Activated naive CD4-positive, alpha-beta T cell treated with anti-CD3 and anti-CD28 coated beads, Interleukin-2, amount 50 U/mL, for 24 hours (primary cell): ENCODE measurements around the gene GPR156.
"Not testable (repeated sequence)": the region's sequence is repeated elsewhere in the genome, so short reads cannot be mapped to it uniquely, and the experiment has no call there.

Experiments
- H3K27ac Mint-ChIP-seq: one replicate; pipeline ENCODE4 v1.8.0; 2021; ENCODE audit warnings: mild to moderate bottlenecking, mixed read lengths
- H3K27me3 Mint-ChIP-seq: one replicate; pipeline ENCODE4 v1.8.0; 2021; ENCODE audit warnings: mixed read lengths
- H3K36me3 Mint-ChIP-seq: one replicate; pipeline ENCODE4 v1.8.0; 2021; ENCODE audit warnings: mixed read lengths
- H3K4me1 Mint-ChIP-seq: one replicate; pipeline ENCODE4 v1.8.0; 2021; ENCODE audit warnings: mixed read lengths
- H3K4me3 Mint-ChIP-seq: one replicate; pipeline ENCODE4 v1.8.0; 2021; ENCODE audit warnings: mild to moderate bottlenecking, mixed read lengths
- H3K9me3 Mint-ChIP-seq: one replicate; pipeline ENCODE4 v1.8.0; 2021; ENCODE audit warnings: mixed read lengths

The GPR156 gene

DNA sequence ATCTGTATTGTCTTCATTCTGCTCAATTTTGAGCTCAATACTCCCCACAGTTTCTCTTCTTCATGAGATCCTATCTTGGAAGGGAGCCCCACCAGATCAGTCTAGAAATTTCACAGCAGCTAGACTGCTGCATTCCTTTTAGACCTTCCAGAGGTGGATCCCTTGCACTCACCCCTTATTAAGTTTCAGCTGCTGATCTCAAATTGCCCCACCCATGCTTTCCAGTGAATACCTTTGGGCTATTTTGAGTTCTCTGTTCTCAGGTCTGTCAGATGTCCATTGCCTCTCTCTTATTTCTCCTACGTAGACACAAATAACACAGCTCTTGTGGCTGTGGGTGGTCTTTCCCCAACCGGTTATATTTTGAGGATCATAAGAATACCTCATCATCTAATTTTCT lies 60.8 kb downstream of the GPR156 start:
- H3K4me3 Mint-ChIP-seq: no peak overlapping the region
- no peaks in the 10 kb centered on the region for H3K27me3 Mint-ChIP-seq
- no peaks in the 10 kb centered on the region for H3K9me3 Mint-ChIP-seq
- no peaks in the 10 kb centered on the region for H3K36me3 Mint-ChIP-seq
- no peaks in the 10 kb centered on the region for H3K4me1 Mint-ChIP-seq
- H3K27ac Mint-ChIP-seq: no peak overlapping the region

DNA sequence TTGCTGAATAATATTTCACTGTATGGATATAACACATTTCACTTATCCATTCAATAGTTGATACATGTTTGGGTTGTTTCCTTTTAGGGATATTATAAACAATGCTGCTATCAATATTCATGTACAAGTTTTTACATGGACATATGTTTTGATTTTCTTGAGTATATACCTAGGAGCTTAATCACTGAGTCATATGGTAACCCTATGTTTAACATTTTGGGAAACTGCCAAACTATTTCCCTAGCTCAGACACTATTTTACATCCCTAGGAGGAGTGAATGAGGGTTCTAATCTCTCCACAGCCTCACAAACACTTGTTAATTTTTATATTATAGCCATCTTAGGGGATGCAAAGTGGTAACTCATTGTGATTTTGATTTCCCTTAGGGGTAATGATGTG lies 66.0 kb downstream of the GPR156 start:
- Mint-ChIP-seq H3K27ac (no peak overlapping the region), H3K4me1 (no peaks in the 10 kb centered on the region), H3K36me3 (no peaks in the 10 kb centered on the region), H3K27me3 (no peaks in the 10 kb centered on the region), H3K9me3 (no peaks in the 10 kb centered on the region), H3K4me3 (no peak overlapping the region)

DNA sequence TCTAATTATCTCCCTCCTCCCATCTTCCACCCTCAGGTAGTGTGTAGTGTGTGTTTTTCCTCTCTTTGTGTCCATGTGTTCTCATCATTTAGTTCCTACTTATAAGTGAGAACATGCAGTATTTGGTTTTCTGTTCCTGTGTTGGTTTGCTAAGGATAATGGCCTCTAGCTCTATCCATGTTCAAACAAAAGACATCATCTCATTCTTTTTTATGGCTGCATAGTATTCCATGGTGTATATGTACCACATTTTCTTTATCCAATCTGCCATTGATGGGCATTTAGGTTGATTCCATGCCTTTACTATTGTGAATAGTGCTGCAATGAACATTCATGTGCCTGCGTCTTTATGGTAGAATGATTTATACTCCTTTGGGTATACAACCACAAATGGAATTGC lies 68.4 kb downstream of the GPR156 start:
- H3K4me3 Mint-ChIP-seq, H3K36me3 Mint-ChIP-seq, H3K4me1 Mint-ChIP-seq, H3K9me3 Mint-ChIP-seq, H3K27ac Mint-ChIP-seq, H3K27me3 Mint-ChIP-seq: not testable (repeated sequence)

DNA sequence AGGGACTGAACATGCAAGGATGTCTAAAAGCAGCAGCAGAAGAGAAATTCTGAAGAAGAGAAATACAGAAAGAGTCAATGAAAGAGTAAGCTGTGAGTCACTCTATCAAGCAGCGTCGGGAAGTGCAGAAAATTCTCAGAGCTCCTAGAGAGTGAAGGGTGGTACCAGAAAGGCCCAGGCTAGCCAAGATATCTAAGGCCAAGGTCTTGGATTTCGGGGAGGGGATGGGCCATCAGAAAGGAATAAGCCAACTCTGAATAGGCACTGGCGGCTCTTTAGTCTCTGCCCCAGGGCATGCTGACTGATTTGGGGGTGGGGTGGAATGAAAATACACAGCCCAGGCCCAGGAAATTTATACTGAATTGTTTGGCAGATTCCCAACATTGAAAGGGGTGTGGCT lies 70.8 kb downstream of the GPR156 start:
- Mint-ChIP-seq H3K27ac (no peak overlapping the region), H3K4me1 (no peaks in the 10 kb centered on the region), H3K36me3 (no peaks in the 10 kb centered on the region), H3K4me3 (no peak overlapping the region), H3K9me3 (no peaks in the 10 kb centered on the region), H3K27me3 (peaks cover 11% of the 10 kb centered on the region)

DNA sequence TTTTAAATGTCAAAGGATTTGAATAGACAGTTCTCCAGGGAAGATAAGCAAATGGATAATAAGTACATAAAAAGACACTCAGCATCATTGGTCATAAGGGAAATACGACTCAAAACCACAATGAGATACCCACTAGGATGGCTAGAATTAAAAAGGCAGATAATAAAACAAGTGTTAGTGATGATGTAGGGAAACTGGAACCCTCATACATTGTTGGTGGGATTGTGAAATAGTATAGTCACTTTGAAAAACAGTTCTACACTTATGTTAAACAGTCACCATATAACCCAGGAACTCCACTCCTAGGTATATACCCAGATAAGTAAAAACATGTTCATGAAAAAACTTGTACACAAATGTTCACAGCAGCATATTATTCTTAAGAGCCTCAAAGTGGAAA lies 72.5 kb downstream of the GPR156 start:
- Mint-ChIP-seq H3K4me3 (no peak overlapping the region), H3K4me1 (no peaks in the 10 kb centered on the region), H3K27ac (no peak overlapping the region), H3K9me3 (no peaks in the 10 kb centered on the region), H3K27me3 (peaks cover 13% of the 10 kb centered on the region), H3K36me3 (no peaks in the 10 kb centered on the region)

DNA sequence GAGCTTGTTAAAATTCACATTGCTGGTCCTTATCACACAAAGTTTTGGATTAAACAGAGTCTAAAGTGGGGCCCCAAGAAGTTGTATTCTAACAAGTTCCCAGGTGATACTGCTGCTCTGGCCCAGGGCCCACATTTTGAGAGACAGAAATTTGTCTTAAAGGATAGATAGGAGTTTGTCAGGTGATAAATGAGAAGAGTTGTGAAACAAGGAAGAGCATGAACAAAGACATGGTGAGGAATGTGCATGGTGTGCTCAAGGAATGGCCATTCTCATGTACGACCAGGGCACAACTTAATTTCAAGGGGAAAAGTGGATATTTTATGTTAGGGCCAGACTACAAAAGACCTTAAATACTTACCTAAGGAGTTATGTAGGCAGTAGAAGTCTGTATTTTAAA lies 75.6 kb downstream of the GPR156 start:
- no peaks in the 10 kb centered on the region for H3K9me3 Mint-ChIP-seq
- no peak overlapping the region for H3K4me3 Mint-ChIP-seq
- peaks cover 13% of the 10 kb centered on the region for H3K27me3 Mint-ChIP-seq
- H3K4me1 Mint-ChIP-seq: no peaks in the 10 kb centered on the region
- no peaks in the 10 kb centered on the region for H3K36me3 Mint-ChIP-seq
- no peak overlapping the region for H3K27ac Mint-ChIP-seq

DNA sequence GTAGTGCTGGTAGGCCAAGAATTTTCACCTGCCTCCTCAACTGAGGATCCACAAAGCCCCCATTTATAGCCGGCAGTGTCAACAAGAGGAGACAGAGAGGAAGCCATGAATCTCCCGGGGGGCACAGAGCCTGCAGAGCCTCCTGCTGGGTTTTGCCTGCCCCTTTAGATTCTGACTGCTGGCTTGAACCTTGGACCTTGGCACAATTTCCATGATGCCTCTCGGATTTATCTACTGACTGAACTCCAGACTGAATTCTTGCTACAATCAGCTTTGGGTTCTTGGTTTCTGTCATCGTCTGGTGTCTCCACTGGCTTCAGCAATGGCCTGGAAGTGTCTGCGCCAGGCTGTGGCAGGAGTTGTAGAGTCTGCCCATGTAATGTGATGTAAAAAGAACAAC lies 80.7 kb downstream of the GPR156 start:
- Mint-ChIP-seq H3K4me3 (no peak overlapping the region), H3K9me3 (no peaks in the 10 kb centered on the region), H3K27me3 (peaks cover 4% of the 10 kb centered on the region), H3K27ac (no peak overlapping the region), H3K4me1 (no peaks in the 10 kb centered on the region), H3K36me3 (no peaks in the 10 kb centered on the region)

DNA sequence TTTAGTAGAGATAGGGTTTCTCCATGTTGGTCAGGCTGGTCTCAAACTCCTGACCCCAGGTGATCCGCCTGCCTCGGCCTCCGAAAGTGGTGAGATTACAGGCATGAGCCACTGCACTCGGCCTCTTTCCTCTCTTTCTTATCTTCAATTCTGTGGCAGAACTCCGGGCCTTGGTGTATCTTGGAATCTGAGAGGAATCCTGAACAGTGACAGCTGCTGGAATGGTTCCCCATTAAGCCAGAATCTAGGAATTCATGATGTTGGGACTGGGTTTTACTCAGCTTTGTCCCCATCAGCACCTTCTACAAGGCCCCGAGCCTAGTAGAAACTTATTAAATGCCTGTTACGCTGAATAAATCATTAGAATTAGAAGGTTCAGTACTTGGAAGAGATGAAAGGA lies 81.4 kb downstream of the GPR156 start:
- Mint-ChIP-seq H3K4me1 (no peaks in the 10 kb centered on the region), H3K36me3 (no peaks in the 10 kb centered on the region), H3K27me3 (peaks cover 2% of the 10 kb centered on the region), H3K4me3 (no peak overlapping the region), H3K9me3 (no peaks in the 10 kb centered on the region), H3K27ac (no peak overlapping the region)

DNA sequence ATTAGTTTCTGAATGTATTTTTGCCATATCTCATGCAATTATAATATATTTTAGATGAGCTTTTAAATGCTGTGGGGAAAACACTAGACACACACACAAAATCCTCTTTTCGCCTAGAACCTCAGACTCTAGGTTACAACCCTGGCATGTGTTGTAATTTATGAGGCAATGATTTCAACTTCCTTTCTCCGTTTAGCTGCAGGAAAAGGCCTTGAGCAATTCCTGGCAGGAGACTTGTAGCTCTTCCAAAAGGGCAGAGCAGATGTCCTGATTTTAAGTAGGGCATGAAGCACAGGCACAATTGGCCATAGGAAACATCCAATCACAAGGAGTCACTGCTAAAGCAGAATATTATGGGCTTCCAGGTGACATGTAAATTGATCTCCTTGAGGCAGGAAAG lies 82.0 kb downstream of the GPR156 start:
- Mint-ChIP-seq H3K4me3 (no peak overlapping the region), H3K36me3 (no peaks in the 10 kb centered on the region), H3K9me3 (no peaks in the 10 kb centered on the region), H3K27ac (no peak overlapping the region), H3K4me1 (no peaks in the 10 kb centered on the region), H3K27me3 (peaks cover under 1% of the 10 kb centered on the region)

DNA sequence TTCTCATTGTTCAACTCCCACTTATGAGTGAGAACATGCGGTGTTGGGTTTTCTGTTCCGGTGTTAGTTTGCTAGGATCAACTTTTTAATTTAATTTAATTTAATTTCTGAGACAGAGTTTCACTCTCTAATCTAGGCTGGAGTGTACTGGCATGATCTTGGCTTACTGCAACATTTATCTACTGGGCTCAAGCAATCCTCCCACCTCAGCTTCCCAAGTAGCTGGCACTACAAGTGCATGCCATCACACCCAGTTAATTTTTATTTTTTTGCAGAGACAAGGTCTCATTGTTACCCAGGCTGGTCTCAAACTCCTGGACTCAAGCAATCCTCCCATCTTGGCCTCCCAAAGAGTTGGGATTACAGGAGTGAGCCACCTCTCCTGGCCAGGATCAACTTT lies 82.7 kb downstream of the GPR156 start:
- Mint-ChIP-seq H3K9me3 (no peaks in the 10 kb centered on the region), H3K4me3 (no peak overlapping the region), H3K27me3 (no peaks in the 10 kb centered on the region), H3K4me1 (no peaks in the 10 kb centered on the region), H3K36me3 (no peaks in the 10 kb centered on the region), H3K27ac (no peak overlapping the region)

DNA sequence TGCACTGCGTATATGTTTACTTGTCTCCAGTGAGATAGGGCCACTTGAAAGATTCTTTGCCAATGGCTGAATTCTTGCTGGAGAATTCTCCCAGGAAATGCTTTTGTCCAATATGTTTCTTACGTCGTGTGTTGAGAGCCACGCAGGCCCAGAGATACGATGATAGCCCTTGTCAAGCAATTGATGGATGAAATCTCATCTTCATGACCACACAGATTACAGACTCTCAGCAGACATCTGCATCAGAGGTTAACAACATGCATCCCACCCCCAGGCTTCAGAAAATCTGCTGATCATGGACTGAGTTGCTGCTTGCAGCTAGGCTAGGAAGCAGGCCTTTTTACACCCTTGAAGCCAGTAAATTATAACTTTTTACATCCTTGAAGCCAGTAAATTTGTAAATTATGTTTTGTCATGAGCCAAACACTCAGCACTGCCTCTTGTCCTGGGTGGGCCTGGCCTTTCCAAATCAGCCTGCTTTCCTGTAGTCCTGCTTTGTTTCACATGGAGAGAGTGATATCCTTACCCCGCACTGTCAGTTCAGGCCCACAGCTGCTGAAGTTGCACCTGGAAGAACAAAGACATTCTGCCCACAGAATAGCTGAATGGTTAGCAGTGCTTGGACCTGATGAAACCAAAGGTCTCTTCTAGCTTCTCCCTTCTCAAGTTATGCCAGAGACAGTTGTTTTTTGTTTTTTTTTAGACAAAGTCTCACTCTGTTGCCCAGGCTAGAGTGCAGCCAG lies 84.4 kb downstream of the GPR156 start:
- H3K27ac Mint-ChIP-seq: no peak overlapping the region
- H3K9me3 Mint-ChIP-seq: no peaks in the 10 kb centered on the region
- H3K27me3 Mint-ChIP-seq: no peaks in the 10 kb centered on the region
- H3K36me3 Mint-ChIP-seq: no peaks in the 10 kb centered on the region
- no peaks in the 10 kb centered on the region for H3K4me1 Mint-ChIP-seq
- no peak overlapping the region for H3K4me3 Mint-ChIP-seq

DNA sequence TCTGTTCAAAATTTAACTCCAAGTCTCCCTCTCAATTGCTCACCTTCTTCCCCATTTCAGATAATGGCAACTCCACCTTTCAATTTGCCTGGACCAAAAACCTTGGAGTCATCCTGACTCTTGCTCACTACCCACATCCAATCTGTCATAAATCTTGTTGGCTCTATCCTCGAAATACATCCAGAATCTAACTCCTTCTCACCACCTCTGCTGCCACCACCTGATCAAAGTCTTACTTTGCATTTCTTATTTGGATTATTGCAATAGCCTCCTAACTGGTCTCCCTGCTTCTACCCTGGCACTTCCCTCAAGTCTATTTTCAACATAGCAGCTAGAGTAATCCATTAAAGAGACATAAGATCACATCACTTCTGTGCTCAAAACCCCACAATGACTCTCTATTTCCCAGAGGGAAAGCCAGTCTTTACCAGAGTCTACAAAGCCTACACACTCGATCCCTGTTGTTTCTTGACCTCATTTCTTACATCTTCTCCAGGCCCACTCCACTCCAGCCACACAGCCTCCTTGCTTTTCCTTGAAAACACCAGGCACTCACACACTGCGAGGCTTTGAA lies 86.6 kb downstream of the GPR156 start:
- H3K4me3 Mint-ChIP-seq: no peak overlapping the region
- no peaks in the 10 kb centered on the region for H3K27me3 Mint-ChIP-seq
- H3K4me1 Mint-ChIP-seq: no peaks in the 10 kb centered on the region
- no peak overlapping the region for H3K27ac Mint-ChIP-seq
- no peaks in the 10 kb centered on the region for H3K9me3 Mint-ChIP-seq
- no peaks in the 10 kb centered on the region for H3K36me3 Mint-ChIP-seq

DNA sequence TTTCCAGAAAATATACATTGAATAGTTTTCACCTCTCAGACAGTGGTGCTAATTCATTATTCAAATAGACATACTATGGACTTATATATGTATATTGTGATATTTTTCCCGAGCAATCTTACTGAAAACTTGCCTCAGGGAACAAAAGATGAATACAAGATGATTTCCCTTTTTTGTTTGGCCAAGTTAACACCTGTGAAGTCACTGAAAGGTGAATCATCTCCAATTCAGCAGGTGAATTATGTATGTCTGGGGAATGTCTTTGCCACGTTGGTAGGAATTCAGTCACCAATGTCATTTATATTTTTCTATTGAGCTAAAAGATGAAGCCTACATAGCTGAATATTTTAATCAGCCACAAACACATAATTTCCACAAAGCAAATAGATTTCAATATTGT lies 88.2 kb downstream of the GPR156 start:
- Mint-ChIP-seq H3K9me3 (no peaks in the 10 kb centered on the region), H3K27ac (no peak overlapping the region), H3K36me3 (no peaks in the 10 kb centered on the region), H3K27me3 (no peaks in the 10 kb centered on the region), H3K4me3 (no peak overlapping the region), H3K4me1 (no peaks in the 10 kb centered on the region)

DNA sequence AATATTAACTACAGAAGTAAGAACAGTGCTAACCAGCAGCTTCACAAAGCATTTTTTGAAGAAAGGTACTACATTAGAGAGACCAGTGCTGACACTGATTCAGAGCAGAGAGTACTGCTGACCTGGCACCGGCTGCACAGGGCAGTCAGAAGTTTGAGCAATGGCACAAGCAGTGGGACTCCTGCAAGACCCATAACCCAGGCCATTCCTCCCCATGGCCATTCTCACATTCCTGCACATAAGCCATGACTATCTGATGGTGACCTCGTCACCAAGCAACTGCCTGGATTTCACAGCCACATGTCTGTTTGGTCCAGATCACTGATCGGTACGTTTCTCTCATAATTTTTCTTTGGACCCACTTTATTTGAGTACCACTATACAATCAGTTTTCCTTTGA lies 88.7 kb downstream of the GPR156 start:
- no peaks in the 10 kb centered on the region for H3K9me3 Mint-ChIP-seq
- no peak overlapping the region for H3K4me3 Mint-ChIP-seq

DNA sequence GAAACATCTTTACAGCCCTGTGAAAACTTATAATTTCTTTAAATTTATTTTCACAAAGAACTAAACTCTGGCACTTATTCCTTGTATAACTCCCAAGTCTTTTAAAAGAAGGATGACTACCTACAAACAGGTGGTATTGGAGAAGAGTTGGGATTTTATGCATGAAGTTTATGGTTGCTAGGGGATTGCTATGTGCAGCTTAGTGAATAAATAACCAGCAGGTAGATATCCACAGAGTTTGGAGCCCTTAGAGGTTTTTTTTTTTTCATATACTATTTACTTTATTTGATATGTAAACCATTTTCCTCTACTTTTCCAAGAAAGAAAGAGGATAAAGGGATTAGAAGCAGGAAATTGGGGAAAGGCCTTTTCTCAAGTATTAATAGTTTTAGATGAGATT lies 91.5 kb downstream of the GPR156 start:
- Mint-ChIP-seq H3K9me3 (no peaks in the 10 kb centered on the region), H3K36me3 (no peaks in the 10 kb centered on the region), H3K4me1 (no peaks in the 10 kb centered on the region), H3K27ac (no peak overlapping the region), H3K27me3 (no peaks in the 10 kb centered on the region), H3K4me3 (no peak overlapping the region)

More for the DNA sequence above, 88.7 kb downstream of the GPR156 start:
- Mint-ChIP-seq H3K27ac (no peak overlapping the region), H3K36me3 (no peaks in the 10 kb centered on the region), H3K27me3 (no peaks in the 10 kb centered on the region), H3K4me1 (no peaks in the 10 kb centered on the region)

DNA sequence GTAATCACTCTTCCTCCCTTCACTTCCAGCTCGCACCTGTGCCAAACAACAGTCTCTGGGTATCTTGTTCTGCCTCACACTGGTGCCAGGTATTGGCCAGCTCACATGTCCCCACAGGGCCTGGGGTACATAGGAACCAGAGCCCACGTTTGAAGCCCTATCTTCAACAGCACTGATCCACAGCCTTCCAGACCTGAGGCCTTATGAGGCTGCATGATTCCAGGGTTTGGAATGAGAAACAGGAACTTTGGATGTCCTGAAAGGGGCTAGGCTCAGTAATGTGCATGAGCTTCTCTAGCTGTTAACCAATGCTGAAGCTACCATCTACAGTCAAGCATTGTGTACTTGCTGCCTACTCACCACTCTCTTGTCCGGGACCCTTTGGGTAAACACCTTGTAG lies 92.4 kb downstream of the GPR156 start:
- Mint-ChIP-seq H3K27me3 (no peaks in the 10 kb centered on the region), H3K36me3 (no peaks in the 10 kb centered on the region), H3K9me3 (no peaks in the 10 kb centered on the region), H3K4me3 (no peak overlapping the region), H3K27ac (no peak overlapping the region), H3K4me1 (no peaks in the 10 kb centered on the region)

DNA sequence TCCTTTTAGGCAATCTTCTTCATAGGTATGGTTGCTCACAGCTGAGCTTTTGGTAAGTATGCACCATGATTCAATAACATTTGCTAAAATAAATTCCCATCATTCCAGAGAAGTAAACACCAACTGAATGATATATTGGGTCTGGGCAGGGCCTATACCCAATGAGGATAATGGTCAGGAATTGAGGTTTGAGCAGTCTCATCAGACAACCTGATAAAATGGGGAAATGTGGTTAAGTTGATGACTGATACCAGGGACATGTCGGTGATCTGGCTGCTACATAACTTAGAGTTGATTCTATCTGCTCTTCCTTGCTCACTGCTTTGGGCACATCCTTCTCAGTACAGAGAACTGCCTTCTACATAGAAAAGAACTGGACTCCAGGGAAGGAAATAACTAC lies 92.9 kb downstream of the GPR156 start:
- no peak overlapping the region for H3K27ac Mint-ChIP-seq
- no peaks in the 10 kb centered on the region for H3K4me1 Mint-ChIP-seq
- no peaks in the 10 kb centered on the region for H3K27me3 Mint-ChIP-seq
- H3K4me3 Mint-ChIP-seq: no peak overlapping the region
- H3K36me3 Mint-ChIP-seq: no peaks in the 10 kb centered on the region
- no peaks in the 10 kb centered on the region for H3K9me3 Mint-ChIP-seq
